Right forelimb (tissue), 1 donor: Measurements from ENCODE around the gene JPT2.

ENCODE experiments used
- DNase-seq: peaks from one replicate; pipeline ENCODE4 v3.0.0-alpha.2; 2018

Gene JPT2

GRCh38 chr16:1653023-1653422 is 25.1 kb upstream of the JPT2 start:
- no peak for DNase-seq

DNA sequence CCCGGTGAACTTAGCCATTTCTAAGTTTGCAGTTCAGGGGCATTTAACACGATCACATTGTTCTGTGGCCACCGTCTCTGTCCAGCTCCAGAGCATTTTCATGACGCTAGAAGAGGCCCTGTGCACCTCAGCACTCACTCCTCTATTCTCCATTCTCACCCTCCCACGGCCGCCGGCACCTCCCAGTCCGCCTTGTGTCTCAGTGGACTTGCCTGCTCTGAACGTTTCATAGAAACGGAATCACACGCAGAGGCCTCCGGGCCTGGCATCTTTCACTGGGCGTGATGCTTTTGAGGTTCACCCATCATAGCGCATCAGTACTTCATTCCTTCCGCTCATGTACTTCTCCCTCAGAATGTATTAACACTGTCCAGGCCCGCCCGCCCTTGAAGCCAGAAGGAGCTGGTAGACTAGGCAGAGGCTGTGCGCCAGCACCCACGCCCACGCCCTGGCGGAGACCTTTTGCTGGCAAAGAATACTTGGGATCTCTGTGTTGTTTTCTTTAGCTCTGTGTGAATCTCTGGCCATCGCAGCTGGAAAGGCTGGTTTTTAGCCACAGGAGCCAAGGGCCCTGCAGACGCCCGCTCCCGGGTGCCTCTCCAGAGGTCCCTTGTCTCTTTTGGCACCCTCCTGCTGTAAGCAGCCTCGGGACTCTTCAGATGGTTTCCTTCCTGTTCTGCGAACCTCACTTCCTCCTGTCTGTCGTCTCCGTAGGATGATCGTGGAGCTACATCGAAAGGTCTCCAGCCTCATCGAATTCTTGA is 23.4 kb upstream of the JPT2 start:
- DNase-seq = no peak

DNA sequence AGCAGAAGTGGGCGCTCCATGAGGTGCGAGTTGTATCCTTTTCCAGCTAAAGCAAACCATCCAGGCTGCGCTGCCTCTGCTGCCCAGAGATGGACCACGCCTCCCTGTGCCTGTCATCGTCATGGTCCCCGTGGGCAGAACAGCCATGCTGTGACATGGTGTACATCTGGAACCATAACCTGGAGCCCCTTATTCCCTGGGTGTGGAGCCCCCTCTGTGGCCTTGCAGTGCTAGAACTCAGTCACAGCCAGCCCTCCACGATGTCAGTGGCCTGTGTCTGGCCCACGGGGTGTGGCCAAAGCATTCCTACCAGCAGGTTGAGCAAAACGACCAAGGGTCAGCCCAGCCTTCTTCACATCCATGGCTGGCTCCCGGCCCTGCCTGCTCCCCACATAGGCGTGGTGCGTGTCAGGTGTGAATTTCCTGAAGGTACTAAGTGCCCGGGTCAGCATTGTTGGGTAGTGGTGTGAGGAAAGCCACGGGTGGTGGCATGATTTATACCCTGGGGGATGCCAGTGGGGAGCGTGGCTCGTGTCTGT is 22.7 kb upstream of the JPT2 start:
- no peak for DNase-seq

GRCh38 chr16:1655909-1656807 is 21.9 kb upstream of the JPT2 start:
- no peak for DNase-seq

DNA sequence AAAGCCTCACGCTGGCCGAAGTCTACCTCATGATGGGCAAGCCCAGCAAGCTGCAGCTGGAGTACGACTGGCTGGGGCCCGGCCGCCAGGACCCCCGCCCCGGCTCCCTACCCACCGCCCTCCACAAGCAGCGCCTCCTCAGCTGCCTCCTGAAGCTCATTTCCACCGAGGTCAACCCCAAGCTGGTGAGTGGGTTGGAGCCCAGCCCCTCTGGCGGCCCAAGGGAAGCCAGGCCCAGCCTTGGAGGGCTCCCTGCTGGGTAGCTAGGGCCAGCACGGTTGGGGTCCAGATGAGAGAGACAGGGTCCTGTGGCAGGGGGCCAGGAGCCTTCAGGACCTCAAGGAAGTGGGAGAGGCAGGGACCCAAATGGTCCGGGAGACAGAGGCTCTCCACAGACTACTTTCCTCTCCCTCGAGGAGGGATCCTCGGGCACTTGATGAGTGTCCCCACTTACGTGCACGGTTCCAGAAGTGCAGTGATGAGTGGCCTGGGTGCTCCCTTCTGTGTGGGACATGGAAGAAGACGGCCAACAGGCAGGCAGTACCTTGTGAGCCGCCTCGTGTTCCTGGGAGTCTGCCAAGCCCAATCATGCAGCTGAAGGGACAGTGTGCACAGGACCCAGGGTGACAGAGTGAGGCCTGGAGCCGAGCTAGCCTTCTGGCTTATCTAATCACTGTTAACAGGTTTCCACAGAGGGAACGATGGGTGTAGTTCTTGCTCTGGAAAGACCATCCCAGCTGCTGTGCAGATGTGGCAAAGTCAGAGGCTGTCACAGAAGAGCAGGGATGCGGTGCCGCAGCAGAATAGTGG is 21.1 kb upstream of the JPT2 start:
- DNase-seq = no peak

DNA sequence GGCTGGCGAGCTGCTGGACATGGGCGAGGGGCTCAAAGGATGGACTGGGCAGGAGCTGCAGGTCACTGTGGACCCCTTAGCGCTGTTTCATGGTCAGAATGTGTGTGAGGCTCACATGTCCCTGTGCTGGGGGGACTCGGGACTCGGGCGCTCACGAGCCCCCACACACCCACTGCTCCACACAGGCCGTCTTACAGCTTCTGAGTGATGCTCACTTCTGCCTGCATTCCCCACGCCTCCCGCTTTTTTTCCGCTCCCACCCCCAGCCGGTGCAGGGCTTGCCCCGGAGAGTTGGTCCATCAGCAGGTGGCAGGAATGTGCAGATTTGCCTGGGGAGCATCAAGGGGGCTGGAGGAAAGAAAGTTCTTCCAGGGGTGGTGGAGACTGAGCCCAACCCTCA is 20.2 kb upstream of the JPT2 start:
- DNase-seq = no peak

GRCh38 chr16:1659031-1659430 is 19.0 kb upstream of the JPT2 start:
- DNase-seq = no peak

- no peak for DNase-seq
Measured at GRCh38 chr16:1661826-1662225, 16.3 kb upstream of the JPT2 start.

GRCh38 chr16:1662543-1662942 is 15.5 kb upstream of the JPT2 start:
- DNase-seq = no peak

DNA sequence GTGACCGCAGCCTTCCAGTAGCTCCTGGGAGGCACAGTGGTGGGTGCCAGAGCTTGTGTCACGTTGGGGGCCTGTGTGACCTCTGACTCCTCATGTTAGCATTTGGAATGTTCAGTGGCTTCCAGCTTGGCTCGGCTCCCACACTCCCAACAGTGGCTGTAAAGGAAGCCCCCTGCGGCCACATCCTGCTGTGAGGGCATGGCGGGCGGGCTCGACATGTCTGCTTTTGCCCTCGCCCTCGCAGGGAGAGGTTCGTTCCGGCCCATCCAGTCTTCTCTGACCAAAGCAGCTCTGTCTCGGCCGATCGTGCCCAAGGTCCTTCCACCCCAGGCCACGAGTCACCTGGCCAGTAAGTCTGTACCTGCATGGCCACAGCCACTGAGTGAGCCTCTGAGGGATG is 12.2 kb upstream of the JPT2 start:
- DNase-seq = no peak

DNA sequence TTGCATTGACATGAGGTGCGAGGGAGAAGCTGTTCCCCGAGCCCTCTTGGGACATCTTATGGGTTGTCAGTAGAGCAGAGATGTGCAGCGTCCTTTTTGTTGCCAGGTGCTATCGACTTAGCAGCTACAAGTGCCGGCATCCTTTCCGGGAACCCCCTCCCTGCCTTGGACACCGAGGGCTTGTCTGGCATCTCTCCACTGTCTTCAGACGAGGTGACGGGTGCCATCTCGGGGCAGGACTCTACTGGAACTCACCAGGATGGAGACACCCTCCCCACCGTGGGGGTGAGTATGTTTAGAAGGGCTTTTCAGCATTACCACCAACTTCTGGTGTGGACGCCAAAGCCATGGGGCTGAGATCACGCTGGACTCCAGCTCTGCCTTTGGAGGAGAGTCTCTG is 11.8 kb upstream of the JPT2 start:
- no peak for DNase-seq

GRCh38 chr16:1667271-1667670 is 10.8 kb upstream of the JPT2 start:
- DNase-seq = no peak

- DNase-seq = no peak
Measured at GRCh38 chr16:1667916-1668315, 10.2 kb upstream of the JPT2 start.

DNA sequence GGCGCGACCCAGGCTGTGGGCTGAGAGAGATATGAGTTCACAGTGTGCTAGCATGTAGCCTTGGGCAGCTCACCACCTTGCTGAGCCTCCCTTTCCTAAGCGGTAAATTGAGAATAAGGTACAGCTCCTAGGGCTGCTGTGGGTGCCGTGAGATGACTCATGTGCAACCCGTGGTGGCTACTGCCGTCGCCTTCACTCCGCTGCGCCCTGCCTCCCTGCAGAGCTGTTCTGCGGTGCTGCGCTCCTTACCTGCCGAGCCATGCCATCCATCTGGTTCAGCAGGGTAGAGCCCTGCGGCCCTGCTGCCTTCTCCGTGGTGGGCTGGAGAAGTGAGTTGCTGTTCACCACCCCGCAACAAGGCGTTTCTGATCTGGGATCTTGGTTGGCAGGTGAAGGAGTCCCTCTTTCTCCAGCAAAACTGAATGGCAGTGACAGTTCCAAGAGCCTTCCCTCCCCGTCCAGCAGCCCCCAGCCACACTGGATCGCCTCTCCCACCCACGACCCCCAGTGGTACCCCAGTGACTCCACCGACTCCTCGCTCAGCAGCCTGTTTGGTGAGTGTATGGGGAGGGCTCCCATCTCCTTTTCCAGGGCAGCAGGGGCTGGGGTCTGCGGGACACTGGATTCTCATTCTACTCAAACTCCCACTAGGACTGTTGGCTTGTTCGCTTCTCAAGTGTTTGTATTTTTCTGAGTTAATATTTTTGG is 9.3 kb upstream of the JPT2 start:
- no peak for DNase-seq

DNA sequence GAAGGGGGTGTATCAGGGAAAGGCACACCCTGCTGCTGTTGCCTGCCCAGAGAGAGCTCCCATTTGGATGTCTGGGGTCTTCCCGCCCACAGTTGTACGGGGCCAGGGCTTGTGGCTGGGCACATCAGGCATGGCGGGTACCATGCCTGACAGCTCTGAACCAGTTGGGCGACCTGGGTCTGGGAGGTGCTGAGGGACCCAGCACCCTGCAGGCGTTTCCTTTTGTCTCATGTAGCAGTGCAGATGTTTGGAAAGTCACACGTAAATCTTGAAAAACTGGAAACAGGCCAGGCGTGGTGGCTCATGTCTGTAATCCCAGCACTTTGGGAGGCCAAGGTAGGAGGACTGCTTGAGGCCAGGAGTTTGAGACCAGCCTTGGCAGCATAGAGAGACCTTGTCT is 8.4 kb upstream of the JPT2 start:
- DNase-seq = no peak

DNA sequence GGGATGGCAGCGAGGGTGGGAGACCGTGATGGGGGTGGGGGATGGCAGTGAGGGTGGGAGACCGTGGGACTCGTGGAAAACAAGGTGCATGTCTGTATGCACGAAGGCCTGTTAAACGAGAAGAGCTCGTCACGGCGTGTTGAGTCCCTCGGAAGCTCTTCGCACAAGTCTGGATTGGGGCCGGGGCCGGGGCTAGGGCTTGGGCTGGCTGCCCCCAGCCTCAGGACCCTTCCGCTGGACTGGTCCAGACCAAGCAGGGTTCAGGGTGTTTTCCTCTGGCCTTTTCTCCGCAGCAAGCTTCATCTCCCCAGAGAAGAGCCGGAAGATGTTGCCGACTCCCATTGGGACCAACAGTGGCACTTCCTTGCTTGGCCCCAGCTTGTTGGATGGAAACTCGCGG is 7.7 kb upstream of the JPT2 start:
- DNase-seq = no peak

- DNase-seq = no peak
Measured at GRCh38 chr16:1670866-1671265, 7.2 kb upstream of the JPT2 start.

DNA sequence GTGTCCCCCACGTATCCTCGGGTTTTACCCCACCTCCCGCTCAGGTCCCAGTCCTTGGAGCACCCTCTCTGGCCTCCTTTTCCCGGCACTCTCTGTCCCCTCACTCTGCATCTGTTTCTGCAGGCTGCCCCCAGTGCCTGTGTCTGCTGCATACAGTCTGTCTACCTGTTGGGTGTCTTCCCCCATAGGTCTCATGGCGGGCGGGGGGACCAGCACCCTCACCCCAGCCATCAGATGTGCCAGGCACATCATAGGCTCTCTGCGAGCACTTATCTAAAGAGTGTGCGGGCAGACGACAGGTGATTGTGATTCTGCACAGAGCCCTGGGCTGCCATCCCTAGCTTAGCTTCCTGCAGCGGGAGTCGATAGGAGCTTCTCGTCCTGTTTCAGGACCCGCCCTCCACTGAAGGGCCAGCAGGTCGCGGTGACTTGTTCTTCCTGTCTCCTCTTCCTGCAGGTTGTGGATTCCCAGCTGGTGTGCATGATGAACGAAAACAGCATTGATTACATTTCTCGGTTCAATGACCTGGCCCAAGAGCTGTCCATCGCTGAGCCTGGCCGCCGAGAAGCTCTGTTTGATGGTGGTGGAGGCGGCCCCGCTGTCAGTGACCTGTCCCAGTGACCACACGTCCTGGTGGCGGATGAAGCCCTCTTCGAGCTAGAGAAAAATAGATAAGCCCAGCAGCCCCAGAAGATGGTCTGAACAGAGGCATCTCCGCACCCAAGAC is 4.5 kb upstream of the JPT2 start:
- no peak for DNase-seq

GRCh38 chr16:1674306-1674705 is 3.8 kb upstream of the JPT2 start:
- no peak for DNase-seq

GRCh38 chr16:1674751-1675664 is 3.1 kb upstream of the JPT2 start:
- no peak for DNase-seq

DNA sequence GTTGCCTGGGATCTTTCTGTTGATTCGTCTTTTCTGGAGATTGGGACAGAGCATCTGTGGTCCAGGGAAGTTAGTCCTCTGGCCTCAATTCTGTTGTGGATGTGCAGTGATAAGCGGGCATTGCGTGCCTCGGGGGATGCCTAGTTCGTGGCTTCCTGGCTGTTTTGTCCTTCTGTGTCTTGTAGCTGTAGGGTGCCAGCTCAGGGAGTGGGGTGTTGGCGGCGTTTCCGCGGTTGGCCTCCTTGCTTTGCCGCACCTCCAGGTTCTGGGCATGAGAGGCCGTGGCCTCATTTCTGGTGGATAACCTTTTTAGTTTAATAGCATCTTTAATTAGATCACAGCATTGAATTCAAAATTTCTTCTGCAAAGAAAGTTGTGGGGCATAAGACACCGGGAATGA is 1.4 kb upstream of the JPT2 start:
- no peak for DNase-seq
